Measurements from ENCODE around the gene TLE2.

GRCh38 chr19:3073159-3073563, 44.1 kb upstream of the TLE2 start:
- TF ChIP-seq POLR2A (IDR thresholded peaks at IDR 0.05): no peak
- TF ChIP-seq CTCF (IDR thresholded peaks at IDR 0.05): no peak
